ENCODE measurements around the gene ACOT4.
"Not testable (repeated sequence)": the region's sequence is repeated elsewhere in the genome, so short reads cannot be mapped to it uniquely, and the experiment has no call there.

The ACOT4 gene

DNA sequence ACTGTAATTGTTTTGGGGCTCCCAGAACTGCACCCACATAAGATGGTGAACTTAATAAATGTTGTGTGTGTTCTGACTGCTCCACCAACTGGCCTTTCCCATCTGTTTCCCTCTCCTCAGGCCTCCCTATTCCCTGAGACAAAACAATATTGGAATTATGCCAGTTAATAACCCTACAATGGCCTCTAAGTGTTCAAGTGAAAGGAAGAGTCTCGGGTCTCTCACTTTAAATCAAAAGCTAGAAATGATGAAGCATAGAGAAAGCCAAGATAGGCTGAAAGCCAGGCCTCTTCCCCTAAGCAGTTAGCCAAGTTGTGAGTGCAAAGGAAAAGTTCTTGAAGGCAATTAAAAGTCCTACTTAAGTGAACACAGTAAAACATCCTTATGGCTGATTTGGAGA lies 34.0 kb downstream of the ACOT4 start:
- no peak overlapping the region for H3K4me3 ChIP-seq (ENCODE audit: low read depth, low read length)
- no peak for TF ChIP-seq CTCF (IDR thresholded peaks at IDR 0.05; ENCODE audit: low read depth, low read length)

DNA sequence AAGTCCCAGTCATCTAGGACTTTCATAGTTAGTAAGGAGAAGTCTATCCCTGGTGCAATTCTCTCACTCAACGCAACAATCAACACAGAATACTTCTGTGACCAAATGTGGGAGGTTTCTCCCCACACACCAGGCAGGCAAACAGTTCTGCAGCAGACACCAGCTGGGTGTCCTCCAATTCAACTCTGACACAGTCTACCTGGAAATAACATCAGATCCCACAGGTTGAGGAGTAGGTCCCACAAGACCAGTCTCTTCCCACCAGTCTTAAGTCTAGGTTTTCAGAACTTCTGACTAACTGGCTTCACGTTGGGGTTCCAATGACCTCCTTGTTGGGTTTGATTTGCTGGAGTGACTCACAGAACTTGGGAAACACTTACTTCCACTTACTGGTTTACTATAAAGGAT lies 35.5 kb downstream of the ACOT4 start:
- no peak overlapping the region for H3K4me3 ChIP-seq (ENCODE audit: low read depth, low read length)
- TF ChIP-seq CTCF (IDR thresholded peaks at IDR 0.05; ENCODE audit: low read depth, low read length): no peak

- TF ChIP-seq CTCF (IDR thresholded peaks at IDR 0.05; ENCODE audit: low read depth, low read length): no peak
- no peak overlapping the region for H3K4me3 ChIP-seq (ENCODE audit: low read depth, low read length)
Observed at GRCh38 chr14:73630009-73630780, 38.5 kb downstream of the ACOT4 start.

GRCh38 chr14:73633116-73634010 lies 41.7 kb downstream of the ACOT4 start:
- peak overlapping the region; percentile 40 for H3K4me3 ChIP-seq (ENCODE audit: low read depth, low read length)
- peak; percentile 92 for TF ChIP-seq CTCF (IDR thresholded peaks at IDR 0.05; ENCODE audit: low read depth, low read length)

GRCh38 chr14:73634011-73634833 lies 42.5 kb downstream of the ACOT4 start:
- no peak for TF ChIP-seq CTCF (IDR thresholded peaks at IDR 0.05; ENCODE audit: low read depth, low read length)
- H3K4me3 ChIP-seq (ENCODE audit: low read depth, low read length): peak overlapping the region; percentile 40

GRCh38 chr14:73636355-73636754 lies 44.7 kb downstream of the ACOT4 start:
- H3K4me3 ChIP-seq (ENCODE audit: low read depth, low read length): not testable (repeated sequence)

DNA sequence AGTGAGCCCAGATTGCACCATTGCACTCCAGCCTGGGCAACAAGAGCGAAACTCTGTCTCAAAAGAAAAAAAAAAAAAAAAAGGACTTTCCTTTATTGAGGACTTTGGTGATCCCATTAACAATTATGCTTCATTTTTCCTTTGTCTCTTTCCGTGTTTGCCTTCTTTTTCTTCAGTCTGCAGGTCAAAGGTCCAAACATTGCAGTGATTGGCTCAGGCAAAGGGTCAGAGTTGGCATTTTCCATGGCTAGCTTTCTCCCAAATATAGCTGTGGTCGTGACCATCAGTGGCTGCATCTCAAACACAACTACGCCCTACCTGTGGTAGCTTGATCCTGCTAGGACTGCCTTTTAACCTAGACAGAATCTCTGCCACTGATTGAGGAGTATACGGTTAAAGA lies 46.2 kb downstream of the ACOT4 start:
- H3K4me3 ChIP-seq (ENCODE audit: low read depth, low read length): no peak overlapping the region
- TF ChIP-seq CTCF (IDR thresholded peaks at IDR 0.05; ENCODE audit: low read depth, low read length): no peak

All from WI38 (cell line).